Loucy (cell line): ENCODE results near the gene UPF3B.

Experiments used
- H2AFZ ChIP-seq: fragments of 200-600 bp; sonication (generic); 2 replicates; pipeline ENCODE4 v1.6.0; 2016; ENCODE audit warnings: antibody characterized with exemption, mild to moderate bottlenecking, low read length, moderate library complexity
- H3F3A ChIP-seq: fragments of 200-600 bp; 2 replicates; pipeline ENCODE4 v1.6.0; 2016; ENCODE audit warnings: antibody characterized with exemption, low read depth, mild to moderate bottlenecking
- H3K27me3 ChIP-seq: fragments of 200-600 bp; sonication (generic); 2 replicates; pipeline ENCODE4 v1.6.1; 2014; ENCODE audit warnings: low read length, mild to moderate bottlenecking; ENCODE audit not compliant: insufficient read depth, poor library complexity, severe bottlenecking
- H3K36me3 ChIP-seq: fragments of 200-600 bp; sonication (generic); 2 replicates; pipeline ENCODE4 v1.6.1; 2016; ENCODE audit warnings: low read length; ENCODE audit not compliant: insufficient read depth
- H3K4me1 ChIP-seq: fragments of 200-600 bp; sonication (generic); 2 replicates; pipeline ENCODE4 v1.5.1; 2014; ENCODE audit warnings: low read length, mild to moderate bottlenecking; ENCODE audit not compliant: insufficient read depth, poor library complexity, severe bottlenecking
- H3K4me2 ChIP-seq: fragments of 200-600 bp; sonication (generic); 2 replicates; pipeline ENCODE4 v1.6.0; 2014; ENCODE audit warnings: antibody characterized with exemption, low read length, low read depth, mild to moderate bottlenecking; ENCODE audit not compliant: poor library complexity, severe bottlenecking
- H3K4me3 ChIP-seq: fragments of 200-600 bp; sonication (generic); 2 replicates; pipeline ENCODE4 v1.5.1; 2014; ENCODE audit warnings: low read length, mild to moderate bottlenecking, mixed read lengths; ENCODE audit not compliant: poor library complexity, severe bottlenecking
- H3K79me2 ChIP-seq: fragments of 200-600 bp; sonication (generic); 2 replicates; pipeline ENCODE4 v1.6.1; 2014; ENCODE audit warnings: low read length; ENCODE audit not compliant: insufficient read depth
- H3K9ac ChIP-seq: fragments of 200-600 bp; sonication (generic); 2 replicates; pipeline ENCODE4 v1.6.0; 2014; ENCODE audit warnings: mild to moderate bottlenecking, low read depth, low read length, moderate library complexity; ENCODE audit not compliant: poor library complexity, severe bottlenecking
- H3K9me2 ChIP-seq: fragments of 200-600 bp; sonication (generic); replicated peaks from 2 replicates; pipeline ENCODE4 v1.6.1; 2016; ENCODE audit warnings: low read depth, low read length, mixed read lengths
- H3K9me3 ChIP-seq: fragments of 200-600 bp; sonication (generic); 2 replicates; pipeline ENCODE4 v1.6.1; 2014; ENCODE audit warnings: mild to moderate bottlenecking, antibody characterized with exemption, low read length, low read depth; ENCODE audit not compliant: insufficient read depth
- H4K20me1 ChIP-seq: fragments of 200-600 bp; sonication (generic); 2 replicates; pipeline ENCODE4 v1.6.0; 2014; ENCODE audit warnings: antibody characterized with exemption, low read length, mild to moderate bottlenecking; ENCODE audit not compliant: insufficient read depth, poor library complexity, severe bottlenecking
- CTCF ChIP-seq: fragments of 200-600 bp; sonication (generic); conservative IDR thresholded peaks from 2 replicates; pipeline ENCODE4 v1.5.1; 2014; ENCODE audit warnings: mild to moderate bottlenecking, antibody characterized with exemption, low read length
- EZH2phosphoT487 ChIP-seq: fragments of 200-600 bp; IDR thresholded peaks from 2 replicates; pipeline ENCODE4 v1.6.1; 2018; ENCODE audit warnings: antibody characterized with exemption, mild to moderate bottlenecking, moderate library complexity, borderline replicate concordance

The UPF3B gene

DNA sequence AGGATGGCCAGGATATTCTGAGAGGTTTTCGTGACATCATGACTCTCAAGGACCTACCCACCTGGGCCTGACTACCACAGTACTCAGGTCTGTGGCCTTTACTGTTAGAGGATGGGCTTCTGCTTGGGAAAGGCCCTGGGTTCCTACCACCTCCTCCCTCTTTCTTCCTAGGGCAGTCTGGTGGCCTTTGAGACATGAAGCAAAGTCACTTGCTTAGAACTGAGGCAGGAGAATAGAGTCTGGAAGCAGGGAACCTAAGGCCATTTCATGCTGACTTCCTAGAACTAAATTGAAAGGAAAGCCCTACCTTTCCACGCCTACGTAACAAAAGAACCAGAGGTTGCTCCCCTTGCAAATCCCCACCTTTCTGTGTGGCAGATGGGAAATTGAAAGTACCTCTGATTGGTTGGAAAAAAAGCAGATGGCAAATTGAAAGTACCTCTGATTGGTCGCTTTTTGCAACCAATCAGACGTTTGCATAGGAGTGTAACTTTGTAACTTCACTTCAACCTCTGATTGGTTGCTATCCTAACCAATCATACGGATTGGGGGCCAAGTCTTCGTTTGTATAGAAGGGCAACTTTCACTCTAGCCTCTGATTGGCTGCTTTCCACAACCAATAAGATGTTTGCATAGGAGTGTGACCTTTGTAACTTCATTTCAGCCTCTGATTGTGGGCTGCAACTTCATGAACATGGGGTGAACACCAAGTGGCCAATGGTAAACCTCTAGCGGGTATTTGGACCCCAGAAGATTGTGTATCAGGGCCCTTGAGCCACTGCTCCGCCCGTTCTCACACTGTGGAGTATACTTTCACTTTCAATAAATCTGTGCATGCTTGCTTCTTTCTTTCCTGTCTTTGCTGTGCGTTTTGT is 33.0 kb upstream of the UPF3B start:
- no peaks in the 10 kb centered on the region for H3K4me1 ChIP-seq
- H2AFZ ChIP-seq = peak overlapping the region; percentile 68; the same call in 1 of the 2 replicates
- no peaks in the 10 kb centered on the region for H3K9me3 ChIP-seq
- peak overlapping the region; percentile 48 for H3K4me3 ChIP-seq
- H3K9ac ChIP-seq = no peak overlapping the region
- peak overlapping the region; percentile 50 for H3K4me2 ChIP-seq
- H3K79me2 ChIP-seq = no peaks in the 10 kb centered on the region
- TF ChIP-seq EZH2phosphoT487 (no peak), CTCF (no peak)
- H3K27me3 ChIP-seq = no peaks in the 10 kb centered on the region
- no peaks in the 10 kb centered on the region for H3F3A ChIP-seq
- no peaks in the 10 kb centered on the region for H3K36me3 ChIP-seq
- no peaks in the 10 kb centered on the region for H3K9me2 ChIP-seq
- no peaks in the 10 kb centered on the region for H4K20me1 ChIP-seq

DNA sequence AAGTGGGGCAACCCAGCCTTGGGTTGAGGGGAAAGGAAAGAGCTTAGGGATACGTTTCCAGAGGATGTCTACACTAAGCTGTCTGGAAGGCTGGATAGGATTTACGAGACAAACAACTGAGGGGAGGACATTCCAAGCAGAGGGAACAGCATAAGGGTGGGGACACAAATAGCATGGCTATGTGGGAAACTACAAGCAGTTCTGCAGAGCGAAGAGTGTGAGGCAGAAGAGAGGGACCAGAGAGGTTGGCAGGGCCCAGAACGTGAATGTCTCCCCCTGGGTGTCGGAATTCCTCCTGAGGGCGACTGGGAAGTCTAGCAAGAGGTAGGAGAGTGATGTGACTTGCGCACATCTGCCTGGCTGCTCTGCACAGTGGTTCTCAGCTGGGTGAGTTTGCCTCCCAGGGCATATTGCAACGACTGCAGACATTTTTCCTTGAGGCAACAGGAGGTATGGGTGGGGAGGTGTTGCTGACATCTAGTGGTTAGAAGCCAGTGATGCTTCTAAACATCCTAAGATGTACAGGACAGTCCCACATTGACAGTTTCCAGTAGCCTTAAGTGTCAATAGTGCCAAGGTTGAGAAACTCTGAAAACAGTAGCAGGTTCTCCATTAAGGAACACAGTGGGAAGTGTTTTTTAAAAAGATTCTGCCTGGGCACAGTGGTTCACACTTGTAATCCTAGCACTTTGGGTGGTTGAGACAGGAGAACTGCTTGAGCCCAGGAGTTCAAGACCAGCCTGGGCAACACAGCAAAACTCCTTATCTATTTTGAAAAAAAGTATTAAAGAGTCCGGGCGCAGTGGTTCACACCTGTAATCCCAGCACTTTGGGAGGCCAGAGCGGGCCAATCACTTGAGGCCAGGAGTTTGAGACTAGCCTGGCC is 28.0 kb upstream of the UPF3B start:
- Histone ChIP-seq H3K27me3 (no peaks in the 10 kb centered on the region), H3K9ac (no peak overlapping the region), H4K20me1 (no peaks in the 10 kb centered on the region), H3K9me3 (no peaks in the 10 kb centered on the region), H3K36me3 (no peaks in the 10 kb centered on the region), H2AFZ (no peak overlapping the region), H3K4me2 (no peak overlapping the region), H3K4me3 (no peak overlapping the region), H3K79me2 (peaks cover 3% of the 10 kb centered on the region; the same call in 1 of the 2 replicates), H3K4me1 (no peaks in the 10 kb centered on the region), H3F3A (no peaks in the 10 kb centered on the region), H3K9me2 (no peaks in the 10 kb centered on the region)
- TF ChIP-seq CTCF (peak; percentile 58), EZH2phosphoT487 (no peak)

DNA sequence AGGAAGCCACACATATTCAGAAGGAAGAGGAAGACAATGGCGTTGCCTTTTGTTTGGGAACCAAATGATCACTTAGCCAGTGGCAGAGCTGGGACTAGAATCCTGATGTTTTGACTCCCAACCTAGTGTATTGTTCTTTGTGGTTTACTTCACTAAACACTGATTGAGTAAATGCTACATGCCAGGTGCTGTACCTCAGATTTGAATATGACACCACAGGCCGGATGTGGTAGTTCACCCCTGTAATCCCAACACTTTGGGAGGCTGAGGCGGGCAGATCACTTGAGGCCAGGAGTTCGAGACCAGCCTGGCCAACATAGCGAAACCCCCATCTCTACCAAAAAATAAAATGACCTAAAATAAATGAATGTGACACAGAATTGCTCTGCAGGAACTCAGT is 27.3 kb upstream of the UPF3B start:
- no peaks in the 10 kb centered on the region for H3K9me2 ChIP-seq
- no peak overlapping the region for H3K9ac ChIP-seq
- no peak overlapping the region for H3K4me2 ChIP-seq
- H3K4me1 ChIP-seq = no peaks in the 10 kb centered on the region
- no peak overlapping the region for H3K4me3 ChIP-seq
- H4K20me1 ChIP-seq = no peaks in the 10 kb centered on the region
- H2AFZ ChIP-seq = no peak overlapping the region
- TF ChIP-seq EZH2phosphoT487 (no peak), CTCF (no peak)
- no peaks in the 10 kb centered on the region for H3K36me3 ChIP-seq
- H3K79me2 ChIP-seq = peaks cover 7% of the 10 kb centered on the region; the same call in 1 of the 2 replicates
- no peaks in the 10 kb centered on the region for H3K27me3 ChIP-seq
- H3K9me3 ChIP-seq = no peaks in the 10 kb centered on the region
- H3F3A ChIP-seq = no peaks in the 10 kb centered on the region
